Measurements from ENCODE around the gene OVOL1.

Gene OVOL1

DNA sequence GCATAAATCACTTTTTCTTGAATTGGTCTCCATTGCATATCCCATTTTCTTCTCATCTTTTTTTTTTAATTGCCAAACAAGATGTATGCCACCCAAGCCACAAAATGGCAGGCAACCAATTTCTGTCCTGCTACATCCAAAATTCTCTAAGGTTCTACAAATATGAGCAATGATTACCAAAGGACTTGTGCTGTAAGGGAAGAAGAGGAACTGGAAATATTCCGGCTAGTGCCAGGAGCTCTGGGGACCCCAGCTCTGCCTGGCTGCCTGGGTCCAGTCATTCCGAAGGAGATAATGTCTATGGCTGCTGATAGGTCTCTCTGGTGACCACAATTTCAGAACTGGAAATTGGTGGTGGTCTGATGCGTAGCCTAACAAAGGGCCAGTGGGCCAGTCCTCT is 29.8 kb downstream of the OVOL1 start:
- Histone ChIP-seq H3K36me3 (no peaks in the 10 kb centered on the region), H3K9me3 (no peaks in the 10 kb centered on the region), H3K4me1 (no peaks in the 10 kb centered on the region), H3K27me3 (peaks cover 16% of the 10 kb centered on the region), H3K4me3 (ENCODE audit: low read depth, low read length) (no peak overlapping the region)
- TF ChIP-seq, protein P1, sequence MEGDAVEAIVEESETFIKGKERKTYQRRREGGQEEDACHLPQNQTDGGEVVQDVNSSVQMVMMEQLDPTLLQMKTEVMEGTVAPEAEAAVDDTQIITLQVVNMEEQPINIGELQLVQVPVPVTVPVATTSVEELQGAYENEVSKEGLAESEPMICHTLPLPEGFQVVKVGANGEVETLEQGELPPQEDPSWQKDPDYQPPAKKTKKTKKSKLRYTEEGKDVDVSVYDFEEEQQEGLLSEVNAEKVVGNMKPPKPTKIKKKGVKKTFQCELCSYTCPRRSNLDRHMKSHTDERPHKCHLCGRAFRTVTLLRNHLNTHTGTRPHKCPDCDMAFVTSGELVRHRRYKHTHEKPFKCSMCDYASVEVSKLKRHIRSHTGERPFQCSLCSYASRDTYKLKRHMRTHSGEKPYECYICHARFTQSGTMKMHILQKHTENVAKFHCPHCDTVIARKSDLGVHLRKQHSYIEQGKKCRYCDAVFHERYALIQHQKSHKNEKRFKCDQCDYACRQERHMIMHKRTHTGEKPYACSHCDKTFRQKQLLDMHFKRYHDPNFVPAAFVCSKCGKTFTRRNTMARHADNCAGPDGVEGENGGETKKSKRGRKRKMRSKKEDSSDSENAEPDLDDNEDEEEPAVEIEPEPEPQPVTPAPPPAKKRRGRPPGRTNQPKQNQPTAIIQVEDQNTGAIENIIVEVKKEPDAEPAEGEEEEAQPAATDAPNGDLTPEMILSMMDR (IDR thresholded peaks at IDR 0.05; ENCODE audit: low read depth, low read length), result no peak
- DNase-seq, result no peak

DNA sequence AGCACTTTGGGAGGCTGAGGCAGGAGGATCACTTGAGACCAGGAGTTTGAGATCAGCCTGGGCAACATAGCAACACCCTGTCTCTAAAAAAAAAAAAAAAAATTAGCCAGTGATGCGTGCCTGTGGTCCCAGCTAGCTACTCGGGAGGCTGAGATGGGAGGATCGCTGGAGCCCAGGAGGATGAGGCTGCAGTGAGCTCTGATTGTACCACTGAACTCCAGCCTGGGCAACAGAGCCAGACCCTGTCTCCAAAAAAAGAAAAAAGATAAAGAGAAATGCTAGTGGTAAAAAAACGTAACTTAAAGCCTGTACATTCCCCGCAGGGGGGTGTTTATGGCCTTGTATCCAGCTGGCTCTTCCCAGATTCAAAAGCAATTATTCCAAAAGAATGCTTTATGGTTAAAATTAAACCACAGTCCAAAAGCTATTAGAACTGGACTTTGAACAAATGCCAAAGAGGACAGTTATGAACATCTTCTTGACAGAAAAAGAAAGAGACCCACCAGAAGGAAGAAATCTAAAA is 30.5 kb downstream of the OVOL1 start:
- Histone ChIP-seq H3K4me3 (ENCODE audit: low read depth, low read length) (peak overlapping the region; percentile 67), H3K27me3 (peaks cover 9% of the 10 kb centered on the region), H3K4me1 (no peaks in the 10 kb centered on the region), H3K36me3 (no peaks in the 10 kb centered on the region), H3K9me3 (no peaks in the 10 kb centered on the region)
- TF ChIP-seq, protein P1 (IDR thresholded peaks at IDR 0.05; ENCODE audit: low read depth, low read length), result no peak
- DNase-seq, result no peak

DNA sequence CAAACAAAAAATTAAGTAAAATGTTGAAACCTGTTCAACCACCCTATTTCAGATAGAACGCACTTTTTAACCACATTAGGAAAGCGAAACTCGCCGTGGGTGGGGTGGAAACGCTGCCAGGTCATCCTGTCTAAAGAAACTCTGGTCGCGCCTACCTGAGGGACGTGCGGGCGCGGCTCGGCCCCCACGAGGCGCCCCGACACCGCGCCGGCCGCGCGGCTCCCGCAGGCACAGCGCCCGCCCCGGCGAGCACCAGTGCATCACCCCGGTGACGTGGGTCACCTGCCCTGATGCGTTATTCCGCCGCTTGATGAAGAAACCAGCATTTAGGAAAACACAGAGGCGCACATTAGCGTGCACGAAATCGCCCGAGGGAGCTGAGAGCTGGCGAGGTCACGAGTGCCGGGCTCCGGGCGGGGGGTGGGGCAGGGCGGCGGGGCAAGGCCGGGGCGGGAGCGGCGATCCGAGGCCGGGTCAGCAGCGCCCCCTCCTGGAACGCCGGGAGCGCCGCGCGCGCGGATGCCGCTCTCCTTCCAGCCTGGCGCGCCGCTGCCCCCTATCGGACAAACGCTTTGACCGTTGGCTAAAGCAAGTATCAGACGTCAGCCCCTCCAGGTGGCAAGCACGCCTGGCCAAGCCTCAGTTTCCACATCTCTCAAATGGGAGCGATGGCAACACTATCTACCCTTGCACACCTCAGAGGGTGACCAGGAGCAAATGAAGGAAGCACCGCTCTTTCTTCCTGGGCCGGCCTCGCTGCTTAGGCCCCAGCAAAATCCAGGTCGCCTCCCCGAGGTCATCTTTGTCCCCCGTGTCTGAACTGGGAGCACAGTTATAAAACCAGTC is 31.2 kb downstream of the OVOL1 start:
- H3K36me3 ChIP-seq, result no peaks in the 10 kb centered on the region
- H3K27me3 ChIP-seq, result peaks cover 8% of the 10 kb centered on the region
- DNase-seq, result peak; percentile 98
- TF ChIP-seq, protein P1 (IDR thresholded peaks at IDR 0.05; ENCODE audit: low read depth, low read length), result peak; percentile 96
- H3K4me1 ChIP-seq, result no peaks in the 10 kb centered on the region
- H3K9me3 ChIP-seq, result no peaks in the 10 kb centered on the region
- H3K4me3 ChIP-seq (ENCODE audit: low read depth, low read length), result peak overlapping the region; percentile 67

DNA sequence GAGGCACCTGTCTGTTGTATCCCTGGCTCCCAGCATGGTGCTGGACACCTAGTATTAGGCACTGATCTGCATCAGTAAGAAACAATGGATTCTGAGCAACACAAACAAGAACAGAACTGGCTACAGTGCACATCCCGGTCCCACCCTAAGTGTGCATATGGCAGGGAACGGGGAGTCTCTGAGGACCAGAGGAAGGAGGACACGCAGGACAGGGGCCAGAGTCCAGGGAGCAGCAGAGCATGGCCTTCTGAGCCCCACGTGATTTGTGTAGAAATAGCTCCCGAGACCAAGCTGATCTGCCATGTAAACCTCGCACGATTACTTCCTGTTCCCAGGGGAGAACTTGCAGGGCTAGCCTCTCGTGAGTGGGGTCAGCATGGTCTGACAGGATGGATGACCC is 34.2 kb downstream of the OVOL1 start:
- DNase-seq, result no peak

DNA sequence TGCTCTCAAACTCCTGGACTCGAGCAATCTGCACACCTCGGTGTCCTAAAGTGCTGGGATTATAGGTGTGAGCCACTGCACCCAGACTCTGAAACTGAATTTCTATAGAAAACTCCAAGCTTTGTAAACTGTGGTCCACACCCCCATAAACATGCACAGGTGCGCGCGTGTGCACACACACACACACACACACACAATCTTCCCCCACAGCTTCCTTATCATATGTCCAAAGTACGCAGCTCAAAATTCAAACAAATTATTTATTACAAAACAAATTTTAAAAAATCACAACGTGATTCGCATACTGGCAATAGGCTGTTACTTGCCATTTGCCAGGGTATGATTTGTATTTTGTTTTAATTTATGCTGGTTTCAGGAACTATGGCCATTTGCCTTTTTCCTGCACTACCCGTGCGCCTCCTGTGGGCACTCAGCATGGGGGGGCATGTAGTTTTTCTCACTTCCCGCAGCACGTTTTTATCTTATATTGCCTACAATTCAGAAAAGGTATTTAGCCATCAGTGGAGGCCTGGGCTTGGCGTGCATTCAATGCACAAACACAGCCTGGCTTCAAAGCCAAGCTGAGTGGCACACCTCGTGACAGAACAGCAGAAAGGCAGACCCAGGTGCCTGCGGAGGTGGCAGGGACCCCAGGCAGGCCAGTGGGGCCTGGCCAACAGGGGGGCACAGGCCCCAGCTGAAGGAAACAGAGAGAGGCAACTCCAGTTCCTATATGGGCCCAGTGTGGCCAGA is 36.1 kb downstream of the OVOL1 start:
- H3K4me1 ChIP-seq, result no peaks in the 10 kb centered on the region
- no peak for DNase-seq
- H3K36me3 ChIP-seq, result no peaks in the 10 kb centered on the region
- H3K27me3 ChIP-seq, result no peaks in the 10 kb centered on the region
- H3K4me3 ChIP-seq (ENCODE audit: low read depth, low read length), result no peak overlapping the region
- TF ChIP-seq, protein P1 (IDR thresholded peaks at IDR 0.05; ENCODE audit: low read depth, low read length), result no peak
- H3K9me3 ChIP-seq, result no peaks in the 10 kb centered on the region

More for the DNA sequence above, 34.2 kb downstream of the OVOL1 start:
- Histone ChIP-seq H3K4me3 (ENCODE audit: low read depth, low read length) (no peak overlapping the region), H3K27me3 (no peaks in the 10 kb centered on the region; the same call in none of the 2 replicates), H3K9me3 (no peaks in the 10 kb centered on the region), H3K4me1 (no peaks in the 10 kb centered on the region), H3K36me3 (no peaks in the 10 kb centered on the region)
- TF ChIP-seq, protein P1 (IDR thresholded peaks at IDR 0.05; ENCODE audit: low read depth, low read length), result no peak
